Superior temporal gyrus (tissue), 1 donor: ENCODE data around the gene SPEF1.
A peak's percentile ranks its signal among the peaks of the same experiment; 100 is the strongest.
"Not testable (repeated sequence)": the region's sequence is repeated elsewhere in the genome, so short reads cannot be mapped to it uniquely, and the experiment has no call there.

ENCODE experiments used
- DNase-seq: peaks from one replicate; pipeline ENCODE4 v3.0.0-alpha.2; 2016; ENCODE audit errors: extremely low spot score

SPEF1 gene, protein sequence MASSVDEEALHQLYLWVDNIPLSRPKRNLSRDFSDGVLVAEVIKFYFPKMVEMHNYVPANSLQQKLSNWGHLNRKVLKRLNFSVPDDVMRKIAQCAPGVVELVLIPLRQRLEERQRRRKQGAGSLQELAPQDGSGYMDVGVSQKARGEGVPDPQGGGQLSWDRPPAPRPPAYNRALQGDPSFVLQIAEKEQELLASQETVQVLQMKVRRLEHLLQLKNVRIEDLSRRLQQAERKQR

DNA sequence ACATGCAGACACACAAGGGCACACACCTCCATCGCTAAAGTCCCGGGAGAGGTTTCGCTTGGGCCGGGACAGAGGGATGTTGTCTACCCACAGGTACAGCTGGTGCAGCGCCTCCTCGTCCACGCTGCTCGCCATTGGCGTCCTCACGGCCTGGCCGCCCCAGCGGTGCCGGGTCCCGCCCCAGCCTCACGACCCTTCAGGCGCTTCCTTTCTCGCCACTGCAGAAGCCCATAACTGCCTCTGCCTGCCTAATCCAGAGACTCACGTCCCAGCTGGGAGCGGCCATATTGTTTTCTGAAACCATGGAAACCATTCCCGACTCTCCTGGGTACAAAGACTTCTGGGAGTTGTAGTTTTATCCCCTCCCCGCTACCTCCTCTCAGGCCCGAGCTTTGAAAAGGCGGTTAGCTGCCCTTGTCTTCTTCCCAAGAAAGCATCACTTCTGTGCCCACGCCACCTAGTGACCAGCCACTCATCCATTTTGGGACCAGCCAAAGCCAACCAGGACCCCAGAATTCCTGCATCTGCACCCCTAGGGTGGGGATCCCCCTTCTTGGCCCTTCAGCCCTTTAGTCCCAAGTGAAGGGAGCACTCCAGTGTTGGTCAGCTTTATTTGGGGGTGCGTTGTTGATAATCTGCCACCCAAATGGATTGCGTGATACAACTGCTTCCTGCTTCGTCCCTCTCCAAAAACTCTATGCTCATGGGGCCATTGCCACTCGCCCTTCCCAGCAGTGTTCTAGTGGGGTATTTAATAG is at the start of gene SPEF1:
SPEF1 (minus strand) TSS at position 296 of the 758 bp plus-strand sequence; CDS start at position 135, 161 bp downstream.
- peak; percentile 96 for DNase-seq

DNA sequence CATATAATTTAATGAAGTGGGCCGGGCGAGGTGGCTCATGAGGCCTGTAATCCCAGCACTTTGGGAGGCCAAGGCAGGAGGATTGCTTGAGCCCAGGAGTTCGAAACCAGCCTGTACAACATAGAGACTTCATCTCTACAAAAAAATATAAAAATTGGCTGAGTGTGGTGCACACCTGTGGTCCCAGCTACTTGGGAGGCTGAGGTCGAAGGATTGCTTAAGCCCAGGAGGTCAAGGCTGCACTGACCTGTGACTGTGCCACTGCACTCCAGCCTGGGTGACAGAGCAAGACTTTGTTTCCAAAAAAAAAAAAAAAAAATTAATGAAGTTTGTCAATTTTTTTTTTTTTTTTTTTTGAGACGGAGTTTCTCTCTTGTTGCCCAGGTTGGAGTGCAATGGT is 48.6 kb upstream of the SPEF1 start:
- not testable (repeated sequence) for DNase-seq

DNA sequence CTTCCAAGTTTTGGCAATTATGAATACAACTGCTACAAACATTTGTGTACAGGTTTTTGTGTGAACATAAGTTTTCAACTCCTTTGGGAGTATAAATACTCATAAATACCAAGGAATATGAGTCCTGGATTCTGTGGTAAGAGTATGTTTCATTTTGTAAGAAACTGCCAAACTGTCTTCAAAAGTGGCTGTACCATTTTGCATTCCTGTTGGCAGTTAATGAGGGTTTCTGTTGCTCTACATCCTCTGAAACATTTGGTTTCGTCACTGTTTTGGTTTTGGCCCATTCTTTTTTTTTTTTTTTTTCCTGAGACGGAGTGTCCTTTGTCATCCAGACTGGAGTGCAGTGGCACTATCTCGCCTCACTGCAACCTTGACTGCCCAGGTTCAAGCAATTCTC is 47.5 kb upstream of the SPEF1 start:
- no peak for DNase-seq

DNA sequence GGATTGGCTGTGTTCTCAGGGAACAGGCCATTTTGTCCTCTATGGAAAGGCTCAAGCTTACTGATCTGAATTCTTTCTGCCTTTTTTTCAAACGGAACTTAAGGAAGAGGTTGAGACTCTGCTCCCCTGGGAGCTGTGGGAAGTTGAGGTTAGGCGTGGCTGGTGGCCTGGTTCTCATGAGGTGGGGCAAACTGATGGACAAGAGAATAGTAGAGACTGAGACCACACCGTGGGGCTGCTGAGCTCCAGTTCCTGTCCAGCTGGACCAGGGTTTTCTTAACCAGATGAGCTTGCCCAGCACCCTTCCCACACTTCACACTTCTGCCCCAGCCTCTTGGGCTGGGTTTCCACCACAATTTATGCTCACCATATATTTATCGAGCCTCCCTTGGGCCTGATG is 45.2 kb upstream of the SPEF1 start:
- DNase-seq = no peak

DNA sequence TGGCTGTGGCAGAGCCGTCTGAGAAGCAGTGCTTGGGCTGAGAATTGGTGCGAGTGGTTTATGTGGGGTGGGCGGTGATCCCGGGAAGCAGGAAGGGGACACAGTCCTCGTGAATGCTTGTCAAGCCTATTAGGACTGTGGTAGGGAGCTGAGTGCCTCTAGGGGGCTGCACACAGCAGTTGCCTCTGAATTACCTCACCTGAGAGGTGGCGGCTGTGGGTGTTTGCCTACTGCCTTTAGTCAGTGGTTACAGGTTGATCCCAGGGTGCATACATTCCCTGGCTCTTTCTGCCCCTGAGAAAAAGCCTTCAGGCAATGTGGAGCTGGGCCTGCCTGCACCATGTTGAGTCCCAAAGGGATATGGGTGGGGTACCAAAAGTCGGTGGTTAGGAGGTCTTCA is 44.3 kb upstream of the SPEF1 start:
- DNase-seq = no peak

DNA sequence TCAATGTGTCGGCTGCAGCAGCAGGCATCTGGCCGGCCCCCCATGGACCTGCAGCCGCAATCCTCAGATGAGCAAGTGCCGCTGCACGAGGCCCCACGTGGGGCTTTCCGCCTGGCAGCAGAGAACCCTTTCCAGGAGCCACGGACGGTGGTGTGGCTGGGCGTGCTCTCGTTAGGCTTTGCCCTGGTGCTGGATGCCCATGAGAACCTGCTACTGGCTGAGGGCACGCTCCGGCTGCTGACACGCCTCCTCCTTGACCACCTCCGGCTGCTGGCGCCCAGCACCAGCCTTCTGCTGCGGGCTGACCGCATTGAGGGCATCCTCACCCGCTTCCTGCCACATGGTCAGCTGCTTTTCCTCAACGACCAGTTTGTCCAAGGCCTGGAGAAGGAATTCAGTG is 42.6 kb upstream of the SPEF1 start:
- DNase-seq = no peak

DNA sequence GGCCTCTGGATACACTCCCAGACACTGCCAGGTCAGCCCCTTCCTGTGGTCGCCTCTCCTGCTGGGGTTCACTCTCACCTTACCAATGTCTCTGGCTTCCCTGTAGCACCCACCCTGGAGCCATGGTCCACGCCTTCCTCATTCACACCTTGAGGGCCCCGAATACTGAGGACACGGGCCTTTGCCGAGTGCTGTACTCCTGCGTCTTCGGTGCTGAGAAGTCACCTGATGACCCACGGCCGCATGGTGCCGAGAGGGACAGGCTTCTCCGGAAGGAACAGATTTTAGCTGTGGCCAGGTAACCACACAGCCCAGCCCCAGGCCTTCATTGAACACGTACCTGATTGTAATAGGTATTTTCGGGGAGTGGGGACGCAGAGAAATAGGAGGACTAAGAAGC is 40.7 kb upstream of the SPEF1 start:
- no peak for DNase-seq

DNA sequence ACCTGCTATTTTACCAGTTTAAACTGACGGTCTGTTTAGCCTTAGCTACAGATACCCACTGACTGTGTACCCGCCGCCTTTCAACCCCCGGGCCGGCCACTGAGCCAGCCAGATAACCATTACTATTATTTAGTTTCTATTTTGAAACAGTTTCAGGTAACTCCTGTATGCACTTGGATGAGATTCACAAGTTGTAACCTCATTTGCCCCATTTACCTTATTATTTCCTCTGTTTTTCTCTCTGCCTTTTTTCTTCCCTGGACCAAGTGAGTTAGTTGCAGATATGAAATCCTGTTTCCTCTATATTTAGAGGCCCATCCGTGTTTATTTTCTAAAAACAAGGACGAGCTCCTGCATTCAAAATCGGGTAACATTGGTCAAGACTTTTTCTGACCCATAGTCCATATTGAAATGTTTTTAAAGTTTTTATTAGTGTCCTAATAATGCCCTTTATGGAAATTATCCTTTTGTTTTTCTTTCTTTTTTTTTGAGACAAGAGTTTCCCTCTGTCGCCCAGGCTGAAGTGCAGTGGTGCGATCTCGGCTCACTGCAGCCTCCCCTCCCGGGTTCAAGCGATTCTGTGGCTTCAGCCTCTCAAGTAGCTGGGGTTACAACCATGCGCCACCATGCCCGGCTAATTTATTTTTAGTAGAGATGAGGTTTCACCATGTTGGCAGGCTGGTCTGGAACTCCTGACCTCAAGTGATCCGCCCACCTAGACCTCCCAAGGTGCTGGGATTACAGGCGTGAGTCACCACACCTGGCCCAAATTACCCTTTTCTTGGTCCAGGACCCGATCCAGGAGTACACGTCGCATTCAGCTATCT is 39.9 kb upstream of the SPEF1 start:
- DNase-seq = no peak

DNA sequence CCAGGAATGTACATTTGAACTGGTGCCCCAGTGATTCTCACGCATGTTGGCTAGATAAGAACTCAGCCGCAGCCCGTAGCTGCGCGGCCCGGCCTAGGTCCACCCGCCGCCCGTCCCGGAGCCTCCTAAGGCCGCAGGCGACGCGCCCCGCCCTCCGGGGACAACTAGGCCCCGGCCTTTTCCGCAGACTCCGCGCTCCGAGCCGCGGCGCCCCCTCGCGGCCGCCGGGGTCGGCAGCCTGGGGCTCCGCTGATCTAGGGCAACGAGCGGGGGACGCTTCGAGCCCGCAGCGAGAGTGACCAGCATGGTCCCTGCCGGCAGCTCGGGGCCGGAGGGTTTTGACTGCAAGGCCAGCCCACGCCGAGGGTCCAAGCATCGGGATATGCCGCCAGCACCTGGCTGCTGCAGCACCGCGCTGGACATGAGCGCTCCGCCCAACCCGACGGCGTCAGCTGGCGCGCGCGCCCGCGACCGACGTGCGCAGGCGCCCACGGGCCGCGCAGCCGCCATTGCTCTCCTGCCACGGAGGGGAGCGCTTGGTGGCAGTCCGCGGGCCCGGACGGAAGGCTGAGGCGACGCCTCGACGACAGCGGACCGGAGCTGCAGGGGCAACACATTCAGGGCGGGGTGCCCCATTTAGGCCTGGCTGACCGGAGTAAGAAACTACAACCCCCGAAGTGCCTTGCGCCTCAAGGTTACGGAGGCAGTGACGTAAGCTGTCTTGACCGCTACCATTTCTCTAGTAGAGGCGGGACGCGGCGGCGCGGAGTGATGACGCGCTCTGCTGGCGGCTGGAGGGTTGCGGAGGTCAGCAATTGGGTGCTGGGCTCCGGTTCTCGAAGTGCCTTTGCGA is 39.0 kb upstream of the SPEF1 start, which contains the start of gene AP5S1:
AP5S1 (plus strand) TSS at position 500 of the 853 bp plus-strand sequence. CDS start 1,571 bp downstream, outside the sequence.
- DNase-seq = peak; percentile 98

DNA sequence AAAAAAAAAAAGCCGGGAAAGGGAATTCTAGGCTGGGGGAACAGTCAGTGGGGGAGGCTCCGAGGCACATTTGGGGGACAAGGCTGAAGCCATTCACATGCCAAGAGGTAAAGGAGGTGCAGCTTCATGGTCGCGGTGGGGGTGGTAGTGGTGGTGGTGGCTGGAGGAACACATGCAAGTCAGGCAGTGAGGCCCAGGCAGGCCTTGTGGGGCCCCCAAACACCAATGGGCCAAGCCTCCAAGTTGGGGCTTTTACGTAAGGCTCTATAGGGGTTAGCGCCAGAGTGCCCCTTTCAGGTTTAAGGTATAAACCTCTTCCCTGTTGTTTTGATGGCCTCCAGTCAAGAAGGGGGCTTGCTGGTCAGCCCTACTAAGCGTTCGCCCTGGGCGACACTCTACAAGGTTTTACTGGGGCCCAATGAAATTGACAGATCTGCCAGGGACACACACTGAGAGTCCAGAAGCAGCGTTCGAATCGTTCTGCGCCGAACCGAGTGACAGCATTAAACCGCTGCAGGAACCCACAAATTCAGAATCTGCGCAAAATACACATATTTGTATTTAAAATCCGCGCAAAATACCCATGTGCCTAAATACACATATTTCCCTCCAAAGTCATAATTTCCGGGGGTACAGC is 38.3 kb upstream of the SPEF1 start:
- DNase-seq = no peak

DNA sequence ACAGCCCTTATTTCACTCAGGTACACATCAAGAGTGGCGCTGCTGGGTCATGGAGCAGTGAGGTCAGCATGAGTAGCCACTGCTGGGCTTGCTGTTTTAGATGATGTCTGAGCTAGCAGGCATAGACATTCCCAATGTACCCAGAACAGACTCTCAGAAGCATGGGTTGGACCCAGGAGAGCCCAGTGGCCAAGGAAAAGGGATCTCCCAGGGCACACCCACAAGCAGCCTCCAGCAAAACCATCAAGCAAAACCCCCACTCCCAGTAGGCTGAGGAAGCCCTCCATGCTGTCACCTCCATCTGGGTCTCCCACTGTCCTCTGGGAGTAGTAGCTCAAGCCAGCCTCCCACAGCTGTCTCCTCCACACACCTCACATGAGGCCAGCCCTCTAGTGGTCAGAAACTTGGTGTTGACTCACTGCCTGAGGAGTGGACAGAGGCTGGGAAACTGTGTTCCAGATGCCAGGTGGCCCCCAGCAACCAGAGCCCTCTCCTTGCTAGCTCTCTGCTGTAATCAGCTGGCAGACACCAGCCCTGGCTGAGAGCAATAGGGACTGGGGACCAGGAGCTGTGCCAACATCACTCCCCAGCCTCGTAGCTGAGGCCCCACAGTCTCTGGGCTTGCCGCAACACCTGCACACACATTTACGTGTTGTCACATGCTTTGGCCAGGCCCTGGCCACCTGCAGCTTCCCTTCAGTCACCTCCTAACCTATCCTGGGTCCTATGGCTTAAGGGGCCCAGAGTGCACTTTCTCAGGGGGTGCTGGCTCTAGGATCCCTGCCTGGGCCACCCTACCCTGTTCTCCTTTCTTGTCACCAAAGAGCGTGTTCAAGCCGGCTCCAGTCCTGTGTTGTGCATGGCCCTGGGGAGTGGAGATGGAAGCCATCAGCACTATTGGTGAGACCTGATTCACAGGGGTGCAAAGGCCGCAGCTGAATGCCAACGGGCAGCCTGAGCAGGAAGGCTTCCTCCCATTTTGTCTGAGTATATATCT is 37.2 kb upstream of the SPEF1 start:
- DNase-seq = peak; percentile 64

DNA sequence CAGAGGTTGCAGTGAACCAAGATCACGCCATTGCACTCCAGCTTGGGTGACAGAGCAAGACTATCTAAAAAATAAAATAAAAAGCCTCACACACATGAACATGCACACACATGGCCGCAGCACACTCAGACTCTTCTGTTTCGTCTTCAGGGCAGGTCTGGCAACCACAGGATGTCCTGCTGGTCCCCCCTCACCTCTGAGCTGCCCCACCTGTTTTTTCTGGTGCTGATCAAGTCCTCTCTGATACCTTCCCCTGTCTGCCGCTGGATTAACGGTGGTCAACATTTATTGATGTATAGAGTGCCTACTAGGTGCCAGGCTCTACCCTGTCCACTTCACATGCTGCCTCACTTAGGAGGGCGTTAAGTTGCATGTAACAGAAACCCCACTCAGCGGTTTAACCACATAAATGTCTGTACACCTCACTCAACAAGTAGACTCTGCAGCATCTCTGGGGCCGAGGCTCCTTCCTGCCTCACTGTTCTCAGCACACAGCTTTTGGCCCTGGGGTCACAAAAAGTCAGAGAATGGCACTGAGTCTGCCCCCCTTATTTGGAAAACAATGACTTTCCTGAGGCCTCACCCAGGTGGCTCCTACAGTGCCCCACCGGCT is 34.6 kb upstream of the SPEF1 start:
- no peak for DNase-seq

DNA sequence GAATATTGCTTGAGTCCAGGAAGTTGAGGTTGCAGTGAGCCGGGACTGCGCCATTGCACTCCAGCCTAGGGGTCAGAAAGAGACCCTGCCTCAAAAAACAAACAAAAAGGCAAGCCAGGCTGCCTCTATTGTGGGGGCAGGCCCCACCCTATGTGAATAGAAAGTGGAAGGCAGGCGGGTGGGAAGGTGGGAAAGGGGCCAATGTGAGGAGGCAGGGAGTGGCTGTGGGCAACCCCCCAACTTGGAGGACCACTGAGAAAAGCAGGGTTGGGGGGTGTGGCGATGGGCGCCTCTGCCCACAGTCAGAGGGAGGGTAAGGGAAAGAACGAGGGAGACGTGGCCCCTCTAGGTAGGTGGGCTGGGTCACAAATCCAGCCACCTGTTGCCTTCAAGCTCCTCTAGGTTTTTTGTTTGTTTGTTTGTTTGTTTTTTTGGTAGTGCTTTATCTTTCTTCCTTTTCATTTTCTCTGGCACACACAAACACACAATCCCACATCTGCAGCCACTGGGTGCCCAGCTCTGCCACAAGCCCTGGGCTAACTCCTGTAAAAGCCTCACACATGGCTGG is 33.8 kb upstream of the SPEF1 start:
- DNase-seq = no peak

DNA sequence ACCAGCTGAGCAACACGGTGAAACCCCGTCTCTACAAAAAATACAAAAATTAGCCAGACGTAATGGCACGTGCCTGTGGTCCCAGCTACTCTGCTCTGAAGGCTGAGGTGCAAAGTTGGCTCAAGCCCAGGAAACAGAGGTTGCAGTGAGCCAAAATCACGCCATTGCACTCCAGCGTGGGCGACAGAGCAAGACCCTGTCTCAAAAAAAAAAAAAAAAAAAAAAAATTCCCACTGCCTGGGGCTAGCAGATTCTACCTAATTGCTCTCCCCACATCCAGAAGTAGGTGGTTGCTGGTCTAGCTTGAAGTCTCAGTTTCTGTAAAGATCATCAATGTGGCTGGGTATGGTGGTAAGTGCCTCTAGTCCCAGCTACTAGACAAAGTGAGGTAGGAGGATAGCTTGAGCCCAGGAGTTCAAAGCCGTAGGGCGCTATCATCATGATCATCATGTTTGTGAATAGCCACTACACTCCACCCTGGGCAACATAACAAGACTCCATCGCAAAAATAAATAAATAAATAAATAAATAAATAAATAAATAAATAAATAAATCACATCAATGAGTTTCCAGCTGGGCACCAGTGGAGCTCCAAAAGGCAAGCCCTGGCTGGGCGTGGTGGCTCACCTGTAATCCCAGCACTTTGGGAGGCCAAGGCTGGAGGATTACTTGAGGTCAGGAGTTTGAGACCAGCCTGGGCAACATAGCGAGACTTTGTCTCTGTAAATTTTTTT is 32.8 kb upstream of the SPEF1 start:
- peak; percentile 4 for DNase-seq

DNA sequence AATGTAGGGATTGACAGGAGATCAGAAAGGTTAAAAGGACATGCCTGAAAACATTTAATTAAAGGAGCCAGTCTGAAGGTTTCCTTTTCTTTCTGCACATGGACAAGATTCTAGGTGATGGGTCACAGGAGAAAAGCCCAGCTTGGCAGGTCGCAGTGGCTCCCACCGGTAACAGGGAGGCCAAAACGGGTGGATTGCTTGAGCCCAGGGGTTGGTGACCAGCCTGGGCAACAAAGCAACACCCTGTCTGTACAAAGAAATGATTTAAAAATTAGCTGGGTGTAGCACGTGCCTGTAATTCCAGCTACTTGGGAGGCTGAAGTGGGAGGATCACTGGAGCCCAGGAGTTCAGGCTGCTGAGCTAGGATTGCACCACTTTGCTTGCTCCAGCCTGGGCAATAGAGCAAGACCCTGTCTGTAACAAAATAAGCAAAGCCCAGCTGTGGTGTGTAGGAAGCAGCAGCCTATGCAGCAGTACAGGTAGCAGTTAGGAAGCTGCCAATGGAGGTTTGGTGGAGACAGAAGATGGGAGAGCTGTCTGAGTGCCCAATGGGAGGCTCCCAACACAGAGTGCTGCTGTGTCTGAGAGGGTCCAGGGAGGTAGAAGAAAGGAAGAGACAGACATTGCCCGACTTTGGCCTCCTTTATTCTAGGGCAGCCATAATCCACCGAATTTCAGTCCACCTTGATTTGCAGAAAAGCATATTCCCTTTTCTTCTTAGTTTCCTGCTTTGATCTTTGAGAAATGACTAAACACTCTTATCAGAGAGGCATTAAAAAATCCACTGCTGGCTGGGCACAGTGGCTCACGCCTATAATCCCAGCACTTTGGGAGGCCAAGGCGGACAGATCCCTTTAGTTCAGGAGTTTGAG is 32.0 kb upstream of the SPEF1 start:
- DNase-seq = peak; percentile 25

DNA sequence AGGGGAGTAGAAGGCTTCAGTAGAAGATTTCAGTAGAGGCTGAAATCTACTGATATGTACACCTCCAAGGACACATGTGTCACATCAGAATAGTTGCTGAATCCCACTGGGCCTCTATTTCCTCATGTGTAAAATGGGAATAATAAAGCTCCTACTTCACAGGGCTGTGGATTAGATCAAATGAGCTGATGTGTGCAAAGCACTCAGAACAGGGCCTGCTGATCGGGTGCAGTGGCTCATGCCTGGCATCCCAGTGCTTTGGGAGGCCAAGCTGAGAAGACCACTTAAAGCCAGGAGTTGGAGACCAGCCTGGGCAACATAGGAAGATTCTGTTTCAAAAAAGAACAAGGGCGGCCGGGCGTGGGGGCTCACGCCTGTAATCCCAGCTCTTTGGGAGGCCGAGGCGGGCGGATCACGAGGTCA is 31.0 kb upstream of the SPEF1 start:
- DNase-seq = no peak
